K562 (cell line): ENCODE results near the gene NRXN3. TPM values are rescaled to one million over a fixed set of nuclear protein-coding genes. Genes with fewer than 3 reads are reported as not detected.

Source experiments
- ATAC-seq: fragments of 200-7000 bp; cut with Tn5 transposase; 3 replicates; pipeline ENCODE4 v1.9.1; 2020; ENCODE audit warnings: moderate library complexity
- BruUV-seq: library from RNA; stranded (reverse); fragments of 400-500 nt; replicated peaks from 2 replicates; lab custom pipeline; 2021; lab: Mats Ljungman, UMichigan
- CTCF ChIA-PET: fragments of 300-600 bp; formaldehyde crosslinking; extraction: SDS; loops from one replicate; lab custom pipeline; 2021; ENCODE audit warnings: low intra/inter-chr PET ratio; lab: Yijun Ruan, JAX
- POLR2A ChIA-PET: fragments of 300-600, 350-650 bp; sonication (Branson Sonifier 250); formaldehyde crosslinking; extraction: SDS; loops from one replicate; lab custom pipeline; 2021; ENCODE audit warnings: antibody characterized with exemption, inconsistent platforms; lab: Yijun Ruan, JAX
- DNase-seq, 4 experiments: peaks; one replicate each; pipeline versions ENCODE4 v3.0.0 to v3.0.0-alpha.2; 2011 to 2018; ENCODE audit warnings: low spot score in 3 of 4, mixed read lengths in 3 of 4; ENCODE audit errors: extremely low read depth in 1 of 4
- FAIRE-seq: peaks from 2 replicates; lab custom pipeline; 2011; peaks lifted over from hg19 to GRCh38; lab: Jason Lieb, UNC
- H2AFZ ChIP-seq: 2 replicates; pipeline ENCODE4 v1.6.0; 2011; ENCODE audit warnings: low read depth, low read length, control low read depth, inconsistent platforms
- H3K27ac ChIP-seq: fragments of 200-600 bp; 3 replicates; pipeline ENCODE4 v1.8.0; 2011; ENCODE audit warnings: low read depth, mild to moderate bottlenecking, control low read depth, inconsistent platforms, low read length, moderate library complexity, mixed read lengths; ENCODE audit errors: extremely low read depth
- H3K27me3 ChIP-seq, 2 experiments: fragments of 300-600 bp in 1 of 2; 2 replicates in 1 of 2; 3 replicates in 1 of 2; pipeline versions ENCODE4 v1.6.0 to v1.8.0; 2011; ENCODE audit warnings: inconsistent platforms in 2 of 2, low read length in 2 of 2, mild to moderate bottlenecking in 1 of 2, mixed read lengths in 1 of 2, moderate library complexity in 1 of 2; ENCODE audit not compliant: control insufficient read depth in 2 of 2, insufficient read depth in 2 of 2
- H3K36me3 ChIP-seq: fragments of 300-600 bp; 3 replicates; pipeline ENCODE4 v1.8.0; 2011; ENCODE audit warnings: mild to moderate bottlenecking, low read length, inconsistent platforms; ENCODE audit not compliant: control insufficient read depth, insufficient read depth
- H3K4me1 ChIP-seq, 2 experiments: fragments of 200-600 bp in 1 of 2; replicated peaks in 1 of 2; 2 replicates in 1 of 2; 3 replicates in 1 of 2; pipeline versions ENCODE4 v1.5.1 to v1.8.0; 2011; ENCODE audit warnings: inconsistent platforms in 2 of 2, low read length in 2 of 2, mild to moderate bottlenecking in 1 of 2, mixed read lengths in 1 of 2, moderate library complexity in 1 of 2; ENCODE audit not compliant: control insufficient read depth in 2 of 2, insufficient read depth in 2 of 2
- H3K4me2 ChIP-seq: 2 replicates; pipeline ENCODE4 v1.6.1; 2011; ENCODE audit warnings: low read length, control low read depth, inconsistent platforms, mixed read lengths; ENCODE audit not compliant: insufficient read depth
- H3K4me3 ChIP-seq: fragments of 200-600 bp; sonication (generic), shearing (Covaris generic); 2 replicates; pipeline ENCODE4 v1.5.1; 2016; ENCODE audit warnings: control low read depth, inconsistent platforms
- H3K79me2 ChIP-seq: fragments of 200-600 bp; 3 replicates; pipeline ENCODE4 v1.8.0; 2011; ENCODE audit warnings: low read length, inconsistent platforms; ENCODE audit not compliant: control insufficient read depth, insufficient read depth
- H3K9ac ChIP-seq, 2 experiments: 2 replicates each; pipeline versions ENCODE4 v1.6.0 to v1.6.1; 2011; ENCODE audit warnings: low read depth in 2 of 2, low read length in 2 of 2, control low read depth in 1 of 2, inconsistent platforms in 1 of 2, mild to moderate bottlenecking in 1 of 2, mixed read lengths in 1 of 2; ENCODE audit not compliant: insufficient read depth in 1 of 2
- H3K9me1 ChIP-seq: one replicate; pipeline ENCODE4 v1.6.0; 2011; ENCODE audit warnings: inconsistent platforms, mild to moderate bottlenecking, low read length, moderate library complexity; ENCODE audit not compliant: control insufficient read depth, insufficient read depth
- H3K9me3 ChIP-seq: replicated peaks from 2 replicates; pipeline ENCODE4 v1.5.1; 2011; ENCODE audit warnings: low read depth, low read length, inconsistent platforms; ENCODE audit not compliant: control insufficient read depth, insufficient read depth
- H4K20me1 ChIP-seq: replicated peaks from 2 replicates; pipeline ENCODE4 v1.6.1; 2011; ENCODE audit warnings: low read length, inconsistent platforms, mixed read lengths; ENCODE audit not compliant: control insufficient read depth, insufficient read depth
- HDAC3 ChIP-seq: fragments of 450-650 bp; IDR thresholded peaks from 2 replicates; pipeline ENCODE4 v1.6.1; 2018; ENCODE audit warnings: borderline replicate concordance, mild to moderate bottlenecking, moderate library complexity; ENCODE audit not compliant: partially characterized antibody
- MXI1 ChIP-seq: IDR thresholded peaks from 2 replicates; pipeline ENCODE4 v1.6.1; 2011; ENCODE audit warnings: low read depth, mild to moderate bottlenecking, improper control_type of control experiment, low read length
- NONO ChIP-seq, 2 experiments: fragments of 200-400 bp in 1 of 2; fragments of 450-650 bp in 1 of 2; formaldehyde crosslinking in 1 of 2; IDR thresholded peaks; 2 replicates each; pipeline ENCODE4 v1.6.1; 2017; ENCODE audit warnings: low read depth in 2 of 2, mild to moderate bottlenecking in 2 of 2, moderate library complexity in 2 of 2, low read length in 1 of 2
- POLR2G ChIP-seq: fragments of 200-400 bp; formaldehyde crosslinking; IDR thresholded peaks from 2 replicates; pipeline ENCODE4 v1.6.1; 2017; ENCODE audit warnings: low read depth, mild to moderate bottlenecking, antibody characterized with exemption, low read length, moderate library complexity
- ZNF444 ChIP-seq: fragments of 250-450 bp; sonication (Bioruptor Pico); IDR thresholded peaks from 2 replicates; pipeline ENCODE4 v1.4.0; 2020; ENCODE audit warnings: mild to moderate bottlenecking, moderate library complexity
- WGBS: fragments of 100-300 bp; shearing (Covaris generic); methylation state at CpG from one replicate; pipeline ENCODE4 v1.1.6; 2016; ENCODE audit warnings: low coverage, mixed read lengths; ENCODE audit not compliant: insufficient coverage; ENCODE audit errors: missing lambda C conversion rate; 5-methylcytosine and 5-hydroxymethylcytosine counted together
- in situ Hi-C: fragments of 300-500 bp; cut with MboI; formaldehyde crosslinking; loops from 4 replicates; pipeline ENCODE4 v1.15.0; 2018; ENCODE audit warnings: inconsistent platforms, mixed read lengths
- intact Hi-C: fragments of 100-400 bp; cut with micrococcal nuclease; formaldehyde crosslinking; loops from 2 replicates; pipeline ENCODE4 v1.14.2; 2022
- polyA plus RNA-seq, 8 experiments: library from polyadenylated mRNA; depleted of rRNA in 4 of 8; stranded (reverse) in 5 of 8; unstranded in 3 of 8; fragments of >200 nt; fragmentation: Nextera tagmentation in 2 of 8; fragmentation: Illumina TruSeq in 1 of 8; extraction: Ambion mirVana in 2 of 8; extraction: Trizol in 1 of 8; gene quantifications; 2 replicates each; pipeline versions ENCODE4 v1.2.1 to v1.2.3, GENCODE V29; 2011 to 2014; ENCODE audit warnings: inconsistent platforms in 1 of 8, missing spikeins in 1 of 8
- total RNA-seq, 7 experiments: library from RNA; depleted of rRNA in 6 of 7; stranded (reverse); fragments of >200 nt in 6 of 7; fragmentation: Illumina TruSeq in 2 of 7; extraction: Trizol in 2 of 7; gene quantifications; 2 replicates each; pipeline versions ENCODE4 v1.2.1 to v1.2.3, GENCODE V29; 2011 to 2021; ENCODE audit warnings: low replicate concordance in 1 of 7
- TF ChIP-seq, protein P1 (sequence below): fragments of 250-450 bp; sonication (Bioruptor Pico); IDR thresholded peaks from 2 replicates; pipeline ENCODE4 v1.5.0; 2021
- TF ChIP-seq, protein P2 (sequence below), 2 experiments: fragments of 450-650 bp in 1 of 2; IDR thresholded peaks; 2 replicates each; pipeline ENCODE4 v1.6.1; 2011 to 2017; ENCODE audit warnings: low read depth in 2 of 2, antibody characterized with exemption in 1 of 2, borderline replicate concordance in 1 of 2, low read length in 1 of 2, mild to moderate bottlenecking in 1 of 2, mixed read lengths in 1 of 2; ENCODE audit not compliant: control insufficient read depth in 1 of 2

The NRXN3 gene
- total and polyA plus RNA-seq, 9 of the 15 experiments (the other 6 are each of a cell fraction or from before 2014, with no cell fraction given), result 0.09 TPM; not detected in 8

DNA sequence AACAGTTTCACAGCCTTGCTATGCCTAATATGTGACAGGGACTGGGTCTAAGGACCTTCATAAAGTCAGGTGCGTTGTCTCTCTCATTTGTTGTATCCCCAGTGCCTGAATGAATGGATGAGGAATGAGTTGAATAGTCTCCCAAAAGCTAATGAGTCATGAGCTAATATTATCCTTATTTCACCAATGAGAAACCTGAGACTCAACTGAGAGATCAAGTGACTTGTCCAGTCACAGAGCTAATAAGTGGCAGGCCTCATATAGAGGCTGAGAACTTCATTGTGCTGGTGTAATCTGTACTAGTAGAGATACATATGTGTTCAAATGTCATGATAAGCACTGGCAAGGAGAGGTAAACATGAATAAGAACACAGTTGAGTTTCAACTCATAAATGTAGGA is 612.4 kb downstream of the NRXN3 start:
- TF ChIP-seq, protein P1, sequence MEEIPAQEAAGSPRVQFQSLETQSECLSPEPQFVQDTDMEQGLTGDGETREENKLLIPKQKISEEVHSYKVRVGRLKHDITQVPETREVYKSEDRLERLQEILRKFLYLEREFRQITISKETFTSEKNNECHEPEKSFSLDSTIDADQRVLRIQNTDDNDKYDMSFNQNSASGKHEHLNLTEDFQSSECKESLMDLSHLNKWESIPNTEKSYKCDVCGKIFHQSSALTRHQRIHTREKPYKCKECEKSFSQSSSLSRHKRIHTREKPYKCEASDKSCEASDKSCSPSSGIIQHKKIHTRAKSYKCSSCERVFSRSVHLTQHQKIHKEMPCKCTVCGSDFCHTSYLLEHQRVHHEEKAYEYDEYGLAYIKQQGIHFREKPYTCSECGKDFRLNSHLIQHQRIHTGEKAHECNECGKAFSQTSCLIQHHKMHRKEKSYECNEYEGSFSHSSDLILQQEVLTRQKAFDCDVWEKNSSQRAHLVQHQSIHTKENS, result no peak
- no peak for TF ChIP-seq POLR2G
- no peak for TF ChIP-seq NONO (IDR thresholded peaks at IDR 0.05; ENCODE audit: low read depth in 2 of 2, low read length in 1 of 2)
- no peak for TF ChIP-seq ZNF444 (CRISPR knock-in tag)
- TF ChIP-seq, protein P2, sequence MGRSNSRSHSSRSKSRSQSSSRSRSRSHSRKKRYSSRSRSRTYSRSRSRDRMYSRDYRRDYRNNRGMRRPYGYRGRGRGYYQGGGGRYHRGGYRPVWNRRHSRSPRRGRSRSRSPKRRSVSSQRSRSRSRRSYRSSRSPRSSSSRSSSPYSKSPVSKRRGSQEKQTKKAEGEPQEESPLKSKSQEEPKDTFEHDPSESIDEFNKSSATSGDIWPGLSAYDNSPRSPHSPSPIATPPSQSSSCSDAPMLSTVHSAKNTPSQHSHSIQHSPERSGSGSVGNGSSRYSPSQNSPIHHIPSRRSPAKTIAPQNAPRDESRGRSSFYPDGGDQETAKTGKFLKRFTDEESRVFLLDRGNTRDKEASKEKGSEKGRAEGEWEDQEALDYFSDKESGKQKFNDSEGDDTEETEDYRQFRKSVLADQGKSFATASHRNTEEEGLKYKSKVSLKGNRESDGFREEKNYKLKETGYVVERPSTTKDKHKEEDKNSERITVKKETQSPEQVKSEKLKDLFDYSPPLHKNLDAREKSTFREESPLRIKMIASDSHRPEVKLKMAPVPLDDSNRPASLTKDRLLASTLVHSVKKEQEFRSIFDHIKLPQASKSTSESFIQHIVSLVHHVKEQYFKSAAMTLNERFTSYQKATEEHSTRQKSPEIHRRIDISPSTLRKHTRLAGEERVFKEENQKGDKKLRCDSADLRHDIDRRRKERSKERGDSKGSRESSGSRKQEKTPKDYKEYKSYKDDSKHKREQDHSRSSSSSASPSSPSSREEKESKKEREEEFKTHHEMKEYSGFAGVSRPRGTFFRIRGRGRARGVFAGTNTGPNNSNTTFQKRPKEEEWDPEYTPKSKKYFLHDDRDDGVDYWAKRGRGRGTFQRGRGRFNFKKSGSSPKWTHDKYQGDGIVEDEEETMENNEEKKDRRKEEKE (IDR thresholded peaks at IDR 0.05; ENCODE audit: borderline replicate concordance in 1 of 2, control insufficient read depth in 1 of 2, low read depth in 2 of 2, low read length in 1 of 2), result no peak
- TF ChIP-seq MXI1, result no peak
- no peak for TF ChIP-seq HDAC3
- TF ChIP-seq, all 486 proteins: peak for 0
- ChIA-PET POLR2A (no interaction called here), CTCF (no interaction called here)
- Histone ChIP-seq H3K9me3 (no peaks in the 10 kb centered on the region), H4K20me1 (no peaks in the 10 kb centered on the region), H3K36me3 (no peaks in the 10 kb centered on the region), H3K4me1 (no peaks in the 10 kb centered on the region), H3K27ac (no peak overlapping the region), H3K4me3 (no peak overlapping the region), H3K79me2 (no peaks in the 10 kb centered on the region), H3K9me1 (no peaks in the 10 kb centered on the region), H3K4me2 (no peak overlapping the region), H3K9ac (no peak overlapping the region), H3K27me3 (no peaks in the 10 kb centered on the region), H2AFZ (no peak overlapping the region)
- no TSS peak for BruUV-seq
- FAIRE-seq (no peak), DNase-seq (no peak), ATAC-seq (no peak)
- 0% methylated on average over 1 of the region's 1 CpG for WGBS
- intact Hi-C loops, result no loop called here
- in situ Hi-C loops, result no loop called here
